ENCODE data around the gene NRXN3. TPM values are rescaled to one million over a fixed set of nuclear protein-coding genes. Genes with fewer than 3 reads are reported as not detected.

Gene NRXN3
- total RNA-seq, 1 experiment from 2014 or later, result not detected

GRCh38 chr14:79137836-79138235, 967.7 kb downstream of the NRXN3 start:
- CTCF ChIA-PET, result no interaction called here

GRCh38 chr14:79144896-79145295, 974.7 kb downstream of the NRXN3 start:
- intact Hi-C loops (cut with micrococcal nuclease; ENCODE audit: unreplicated experiment), result no loop called here
- Mint-ChIP-seq H3K9me3 (ENCODE audit: low read depth, unreplicated experiment) (peaks cover 12% of the 10 kb centered on the region), H3K4me1 (ENCODE audit: low read depth, unreplicated experiment) (no peaks in the 10 kb centered on the region), H3K4me3 (ENCODE audit: low read depth, unreplicated experiment) (no peak overlapping the region), H3K27ac (ENCODE audit: unreplicated experiment) (no peak overlapping the region), H3K27me3 (ENCODE audit: unreplicated experiment) (no peaks in the 10 kb centered on the region), H3K36me3 (ENCODE audit: insufficient read depth, unreplicated experiment) (no peaks in the 10 kb centered on the region)
- TF ChIP-seq, protein P1, sequence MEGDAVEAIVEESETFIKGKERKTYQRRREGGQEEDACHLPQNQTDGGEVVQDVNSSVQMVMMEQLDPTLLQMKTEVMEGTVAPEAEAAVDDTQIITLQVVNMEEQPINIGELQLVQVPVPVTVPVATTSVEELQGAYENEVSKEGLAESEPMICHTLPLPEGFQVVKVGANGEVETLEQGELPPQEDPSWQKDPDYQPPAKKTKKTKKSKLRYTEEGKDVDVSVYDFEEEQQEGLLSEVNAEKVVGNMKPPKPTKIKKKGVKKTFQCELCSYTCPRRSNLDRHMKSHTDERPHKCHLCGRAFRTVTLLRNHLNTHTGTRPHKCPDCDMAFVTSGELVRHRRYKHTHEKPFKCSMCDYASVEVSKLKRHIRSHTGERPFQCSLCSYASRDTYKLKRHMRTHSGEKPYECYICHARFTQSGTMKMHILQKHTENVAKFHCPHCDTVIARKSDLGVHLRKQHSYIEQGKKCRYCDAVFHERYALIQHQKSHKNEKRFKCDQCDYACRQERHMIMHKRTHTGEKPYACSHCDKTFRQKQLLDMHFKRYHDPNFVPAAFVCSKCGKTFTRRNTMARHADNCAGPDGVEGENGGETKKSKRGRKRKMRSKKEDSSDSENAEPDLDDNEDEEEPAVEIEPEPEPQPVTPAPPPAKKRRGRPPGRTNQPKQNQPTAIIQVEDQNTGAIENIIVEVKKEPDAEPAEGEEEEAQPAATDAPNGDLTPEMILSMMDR (IDR thresholded peaks at IDR 0.05; ENCODE audit: unreplicated experiment), result no peak
- no peak for DNase-seq
- no TSS peak for BruUV-seq (replicated peaks)
- CTCF ChIA-PET, result no interaction called here

More at GRCh38 chr14:79137836-79138235, 967.7 kb downstream of the NRXN3 start:
- Mint-ChIP-seq H3K4me3 (ENCODE audit: low read depth, unreplicated experiment) (no peak overlapping the region), H3K4me1 (ENCODE audit: low read depth, unreplicated experiment) (no peaks in the 10 kb centered on the region), H3K27ac (ENCODE audit: unreplicated experiment) (no peak overlapping the region), H3K27me3 (ENCODE audit: unreplicated experiment) (no peaks in the 10 kb centered on the region), H3K36me3 (ENCODE audit: insufficient read depth, unreplicated experiment) (no peaks in the 10 kb centered on the region), H3K9me3 (ENCODE audit: low read depth, unreplicated experiment) (no peaks in the 10 kb centered on the region)
- no peak for DNase-seq
- TF ChIP-seq, protein P1 (IDR thresholded peaks at IDR 0.05; ENCODE audit: unreplicated experiment), result no peak
- BruUV-seq (replicated peaks), result no TSS peak
- intact Hi-C loops (cut with micrococcal nuclease; ENCODE audit: unreplicated experiment), result no loop called here

DNA sequence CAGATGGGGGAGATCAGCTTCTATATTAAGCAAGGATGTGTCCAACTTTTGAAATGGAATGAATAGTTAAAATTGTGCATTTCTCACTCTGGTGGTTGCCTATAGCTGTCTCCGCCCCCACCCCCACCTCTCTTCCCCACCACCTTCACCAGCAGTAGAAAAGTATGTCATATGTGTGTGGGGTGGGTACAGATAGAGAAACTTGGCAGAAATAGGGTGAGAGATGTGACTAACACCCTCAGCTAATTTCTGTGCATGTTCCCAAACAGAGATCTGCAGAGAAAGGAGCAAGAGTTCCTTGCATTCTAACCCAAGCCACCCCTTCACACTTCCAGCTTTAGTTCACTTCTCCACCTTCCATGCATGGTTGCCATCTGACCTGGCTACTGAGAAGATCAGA, 980.1 kb downstream of the NRXN3 start:
- intact Hi-C loops (cut with micrococcal nuclease; ENCODE audit: unreplicated experiment), result no loop called here
- BruUV-seq (replicated peaks), result no TSS peak
- CTCF ChIA-PET, result no interaction called here

DNA sequence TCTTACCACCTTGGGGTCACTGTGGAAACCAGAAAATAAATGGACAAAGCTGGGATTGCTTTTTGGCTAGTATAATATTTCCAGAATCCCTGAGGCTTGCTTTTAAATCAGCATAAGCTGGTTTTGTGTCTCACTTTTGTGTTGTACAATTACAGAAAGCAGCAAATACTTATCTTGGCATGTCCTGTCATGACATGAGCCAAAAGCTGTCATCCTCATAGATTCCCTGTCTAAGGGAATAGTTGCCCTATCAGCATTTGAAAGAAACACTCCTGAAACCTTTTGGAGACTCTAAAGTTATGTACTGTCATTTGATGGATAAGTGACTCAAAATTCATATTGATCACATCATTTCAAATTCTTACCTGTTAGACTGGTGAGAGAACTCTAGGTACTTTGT, 987.2 kb downstream of the NRXN3 start:
- TF ChIP-seq, protein P1 (IDR thresholded peaks at IDR 0.05; ENCODE audit: unreplicated experiment), result no peak
- intact Hi-C loops (cut with micrococcal nuclease; ENCODE audit: unreplicated experiment), result no loop called here
- Mint-ChIP-seq H3K4me3 (ENCODE audit: low read depth, unreplicated experiment) (no peak overlapping the region), H3K36me3 (ENCODE audit: insufficient read depth, unreplicated experiment) (no peaks in the 10 kb centered on the region), H3K27ac (ENCODE audit: unreplicated experiment) (no peak overlapping the region), H3K4me1 (ENCODE audit: low read depth, unreplicated experiment) (no peaks in the 10 kb centered on the region), H3K9me3 (ENCODE audit: low read depth, unreplicated experiment) (peaks cover under 1% of the 10 kb centered on the region), H3K27me3 (ENCODE audit: unreplicated experiment) (no peaks in the 10 kb centered on the region)
- DNase-seq, result no peak
- no TSS peak for BruUV-seq (replicated peaks)
- CTCF ChIA-PET, result no interaction called here

More for the DNA sequence above, 980.1 kb downstream of the NRXN3 start:
- no peak for DNase-seq
- Mint-ChIP-seq H3K4me3 (ENCODE audit: low read depth, unreplicated experiment) (no peak overlapping the region), H3K27ac (ENCODE audit: unreplicated experiment) (no peak overlapping the region), H3K9me3 (ENCODE audit: low read depth, unreplicated experiment) (peaks cover 11% of the 10 kb centered on the region), H3K27me3 (ENCODE audit: unreplicated experiment) (no peaks in the 10 kb centered on the region), H3K4me1 (ENCODE audit: low read depth, unreplicated experiment) (no peaks in the 10 kb centered on the region), H3K36me3 (ENCODE audit: insufficient read depth, unreplicated experiment) (no peaks in the 10 kb centered on the region)
- TF ChIP-seq, protein P1 (IDR thresholded peaks at IDR 0.05; ENCODE audit: unreplicated experiment), result no peak
